Suppressor macrophage (primary cell): ENCODE results near the gene THOC5.

Experiments used
- DNase-seq, 4 experiments: peaks; one replicate each; pipeline ENCODE4 v3.0.0-alpha.2; 2020 to 2022

Gene THOC5

GRCh38 chr22:29503811-29504372 lies 49.7 kb downstream of the THOC5 start:
- DNase-seq = peak; percentile 47 to 80 (median 60)

DNA sequence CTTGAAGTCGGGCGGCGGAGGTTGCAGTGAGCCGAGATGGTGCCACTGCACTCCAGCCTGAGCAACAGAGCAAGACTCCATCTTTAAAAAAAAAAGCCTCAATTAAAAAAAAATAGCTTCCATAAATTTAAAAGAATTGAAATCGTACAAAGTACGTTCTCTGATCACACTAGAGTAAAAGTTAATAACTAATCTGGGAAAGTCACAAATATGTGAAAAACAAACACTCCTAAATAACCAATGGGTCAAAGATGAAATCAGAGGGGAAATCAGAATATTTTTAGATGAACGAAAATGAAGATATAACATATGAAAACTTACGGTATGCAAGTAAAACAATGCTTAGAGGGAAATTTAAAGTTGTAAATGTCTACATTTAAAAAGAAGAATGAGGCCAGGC lies 53.7 kb downstream of the THOC5 start:
- no peak for DNase-seq

DNA sequence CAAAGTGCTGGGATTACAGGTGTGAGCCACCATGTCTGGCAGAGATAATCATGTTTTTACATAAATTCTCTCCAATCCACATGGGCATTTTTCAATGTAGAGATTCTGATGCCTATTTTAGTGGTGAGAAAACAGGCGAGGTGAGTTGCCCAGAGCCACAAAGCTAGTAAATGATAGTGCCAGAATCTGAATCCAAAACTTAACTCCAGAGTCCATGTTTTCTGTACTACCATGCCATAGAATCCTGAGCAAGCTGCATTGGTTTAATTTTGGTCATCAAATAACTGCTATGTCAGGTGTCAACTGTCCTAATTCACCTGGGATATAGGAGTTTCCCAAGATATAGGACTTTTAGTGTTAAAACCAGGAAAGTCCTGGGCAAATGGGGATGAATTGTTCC lies 59.9 kb downstream of the THOC5 start:
- no peak for DNase-seq

GRCh38 chr22:29491012-29491411 lies 62.5 kb downstream of the THOC5 start:
- DNase-seq = no peak

- DNase-seq = peak; percentile 77 to 87 (median 84)
Measured at GRCh38 chr22:29489127-29489780, 64.3 kb downstream of the THOC5 start.

GRCh38 chr22:29487426-29487986 lies 66.1 kb downstream of the THOC5 start:
- peak in 3 of 4 experiments; percentile 13 to 53 (median 51) for DNase-seq

- DNase-seq = no peak
Measured at GRCh38 chr22:29485448-29485847, 68.1 kb downstream of the THOC5 start.

DNA sequence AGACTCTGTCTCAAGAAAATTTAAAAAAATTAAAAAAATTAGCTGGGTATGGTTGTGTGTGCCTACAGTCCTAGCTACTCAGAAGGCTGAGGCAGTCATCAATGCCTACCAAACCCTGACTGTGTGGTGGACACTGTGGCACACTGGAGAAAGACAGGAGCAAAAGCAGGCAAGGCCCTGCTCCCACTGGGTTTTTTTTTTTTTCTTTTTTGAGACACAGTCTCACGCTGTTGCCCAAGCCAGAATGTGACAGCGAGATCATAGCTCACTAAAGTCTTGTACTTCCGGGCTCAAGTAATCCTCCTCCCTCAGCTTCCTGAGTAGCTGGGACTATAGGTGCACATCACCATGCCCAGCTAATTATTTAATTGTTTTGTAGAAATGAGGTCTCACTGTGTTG lies 68.9 kb downstream of the THOC5 start:
- peak; percentile 58 to 77 (median 74) for DNase-seq

DNA sequence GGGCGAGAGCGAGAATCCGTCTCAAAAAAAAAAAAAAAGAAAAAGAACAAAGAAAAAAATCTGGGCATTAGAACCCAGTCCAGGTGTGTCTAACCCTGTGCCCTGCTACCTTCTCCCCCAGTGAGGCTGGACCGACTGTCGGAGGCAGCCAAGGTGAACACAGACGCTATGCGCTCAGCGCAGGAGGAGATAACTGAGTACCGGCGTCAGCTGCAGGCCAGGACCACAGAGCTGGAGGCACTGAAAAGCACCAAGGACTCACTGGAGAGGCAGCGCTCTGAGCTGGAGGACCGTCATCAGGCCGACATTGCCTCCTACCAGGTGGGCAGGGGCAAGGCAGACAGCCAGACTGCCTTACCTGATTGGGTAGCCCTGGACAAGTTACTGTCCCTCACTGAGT lies 70.3 kb downstream of the THOC5 start:
- no peak for DNase-seq

DNA sequence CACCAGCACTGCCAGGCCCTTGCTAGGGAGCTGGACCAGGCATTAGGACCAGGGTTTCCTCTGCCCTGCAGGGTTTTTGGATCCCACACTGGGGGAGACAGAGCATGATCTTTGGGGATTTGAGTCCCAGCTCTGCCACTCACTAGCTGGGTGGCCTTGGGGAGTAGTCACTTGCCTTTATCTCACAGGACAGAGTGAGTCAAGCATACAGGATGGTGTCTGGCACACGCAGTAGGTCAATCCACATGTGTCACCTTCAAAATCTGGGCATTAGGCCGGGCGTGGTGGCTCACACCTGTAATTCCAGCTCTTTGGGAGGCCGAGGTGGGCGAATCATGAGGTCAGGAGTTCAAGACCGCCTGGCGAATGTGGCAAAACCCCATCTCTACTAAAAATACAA lies 70.8 kb downstream of the THOC5 start:
- DNase-seq = no peak

- DNase-seq = no peak
Measured at GRCh38 chr22:29482253-29482652, 71.3 kb downstream of the THOC5 start.

DNA sequence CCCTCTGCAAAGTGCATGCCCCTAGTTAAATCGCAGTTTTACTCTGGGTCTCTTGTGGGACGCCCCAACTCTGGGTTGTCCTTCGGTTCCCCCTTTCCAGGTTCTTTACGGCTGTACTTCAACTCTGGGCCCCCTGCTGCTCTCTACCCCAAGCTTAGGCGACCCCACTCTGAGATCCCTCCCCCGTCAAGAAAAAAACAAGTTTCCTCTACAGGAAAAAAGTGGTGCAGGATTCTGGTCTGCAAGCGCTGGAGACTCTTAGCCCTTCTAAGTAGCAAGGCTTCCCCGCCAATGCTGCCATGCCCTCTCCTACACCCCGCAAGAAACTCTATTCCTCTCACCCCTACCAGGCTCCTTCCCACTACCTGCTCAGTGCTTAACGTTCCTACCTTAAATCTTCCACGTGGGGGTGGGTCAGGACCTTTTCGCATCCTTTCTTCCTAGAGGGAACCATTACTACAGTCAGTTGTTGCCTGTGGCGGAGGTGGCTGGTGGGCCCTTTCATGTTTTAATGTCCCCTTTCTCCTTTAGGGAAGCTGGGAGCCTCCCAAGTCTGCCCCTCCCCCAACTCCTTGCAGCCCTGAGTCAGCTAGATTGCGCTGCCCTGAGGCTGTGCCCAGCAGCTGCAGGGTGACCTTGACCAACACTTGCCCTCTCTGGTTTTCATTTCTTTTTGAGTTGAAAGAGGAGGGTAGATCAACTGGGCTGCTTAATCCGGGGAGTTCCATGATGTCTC lies 72.1 kb downstream of the THOC5 start:
- DNase-seq = peak; percentile 50 to 78 (median 60)

GRCh38 chr22:29480512-29481264 lies 72.9 kb downstream of the THOC5 start:
- DNase-seq = peak; percentile 79 to 90 (median 84)

GRCh38 chr22:29480262-29480511 lies 73.4 kb downstream of the THOC5 start:
- DNase-seq = peak in 1 of 4 experiments; percentile 22

DNA sequence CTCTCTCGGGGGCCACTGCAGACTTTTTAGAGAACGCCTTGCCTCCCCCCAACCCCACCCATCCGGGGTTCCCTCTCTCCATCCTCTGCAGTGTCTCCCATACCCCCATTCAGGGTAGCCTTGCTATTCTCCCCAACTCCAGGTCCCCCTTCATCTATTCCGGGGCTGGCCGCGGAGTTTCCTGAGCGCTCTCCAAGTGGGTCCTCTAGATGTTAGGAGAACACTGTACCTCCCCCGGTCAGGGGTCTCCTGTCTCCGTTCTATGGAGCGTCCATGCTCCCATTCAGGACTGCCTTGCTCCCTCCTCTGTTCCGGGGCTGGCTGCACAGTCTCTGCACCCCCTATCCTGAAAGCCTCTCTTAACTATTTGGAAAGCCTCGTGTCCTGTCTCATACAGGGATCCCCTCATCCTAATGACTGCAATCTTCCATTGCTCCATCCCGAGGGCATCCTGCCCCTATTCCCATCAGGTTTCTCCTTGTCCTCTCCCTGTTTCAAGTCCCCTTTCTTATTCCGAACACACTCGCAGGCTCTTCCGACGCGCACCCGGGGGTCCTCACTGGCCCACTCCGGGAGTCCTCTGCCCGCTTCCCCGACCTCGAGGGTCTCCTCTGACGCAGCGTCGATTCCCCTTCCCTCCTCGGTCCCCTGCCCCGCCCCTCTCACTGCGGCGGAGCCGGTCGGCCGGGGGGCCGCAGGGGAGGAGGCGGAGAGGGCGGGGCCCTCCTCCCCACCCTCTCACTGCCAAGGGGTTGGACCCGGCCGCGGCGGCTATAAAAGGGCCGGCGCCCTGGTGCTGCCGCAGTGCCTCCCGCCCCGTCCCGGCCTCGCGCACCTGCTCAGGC lies 73.9 kb downstream of the THOC5 start, which contains the start of gene NEFH:
NEFH (plus strand) TSS at position 802 of the 845 bp plus-strand sequence. CDS start 45 bp downstream, outside the sequence.
- no peak for DNase-seq

- DNase-seq = peak; percentile 37 to 64 (median 51)
Measured at GRCh38 chr22:29478326-29479276, 75.0 kb downstream of the THOC5 start.

GRCh38 chr22:29477723-29478318 lies 75.7 kb downstream of the THOC5 start:
- peak in 3 of 4 experiments; percentile 22 to 29 (median 23) for DNase-seq

GRCh38 chr22:29476116-29476515 lies 77.4 kb downstream of the THOC5 start:
- DNase-seq = no peak

GRCh38 chr22:29475550-29475949 lies 78.0 kb downstream of the THOC5 start:
- DNase-seq = no peak

GRCh38 chr22:29473001-29473400 lies 80.6 kb downstream of the THOC5 start:
- no peak for DNase-seq
